Measurements from ENCODE around the gene NAALADL2.
"Not testable (repeated sequence)": the region's sequence is repeated elsewhere in the genome, so short reads cannot be mapped to it uniquely, and the experiment has no call there.

NAALADL2 gene

DNA sequence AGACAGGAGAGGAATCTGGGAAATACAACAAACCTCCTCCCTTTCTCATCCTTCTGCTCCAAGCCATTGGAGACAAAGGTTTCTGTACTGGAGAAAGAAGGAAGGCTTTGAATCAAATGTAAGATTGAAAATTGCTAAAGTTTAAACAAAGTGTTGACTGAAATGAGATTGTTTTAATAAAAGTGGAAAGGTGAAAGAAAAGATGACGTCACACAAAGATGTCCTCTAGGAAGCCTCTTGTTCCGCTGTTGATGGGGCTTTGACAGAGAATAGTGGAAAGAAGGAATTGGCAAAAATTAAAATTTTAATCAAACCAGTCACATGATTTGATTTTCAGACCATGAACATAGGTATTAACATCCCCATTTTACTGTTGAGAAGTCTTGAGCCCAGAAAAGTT, 967.6 kb downstream of the NAALADL2 start:
- in situ Hi-C loops (cut with MboI; ENCODE audit: low pct_unique_long_range_greater_than_20kb, low sequenced_read_pairs, unreplicated experiment) = no loop called here
- no peak for DNase-seq (ENCODE audit: low spot score)
- TF ChIP-seq, protein P1, sequence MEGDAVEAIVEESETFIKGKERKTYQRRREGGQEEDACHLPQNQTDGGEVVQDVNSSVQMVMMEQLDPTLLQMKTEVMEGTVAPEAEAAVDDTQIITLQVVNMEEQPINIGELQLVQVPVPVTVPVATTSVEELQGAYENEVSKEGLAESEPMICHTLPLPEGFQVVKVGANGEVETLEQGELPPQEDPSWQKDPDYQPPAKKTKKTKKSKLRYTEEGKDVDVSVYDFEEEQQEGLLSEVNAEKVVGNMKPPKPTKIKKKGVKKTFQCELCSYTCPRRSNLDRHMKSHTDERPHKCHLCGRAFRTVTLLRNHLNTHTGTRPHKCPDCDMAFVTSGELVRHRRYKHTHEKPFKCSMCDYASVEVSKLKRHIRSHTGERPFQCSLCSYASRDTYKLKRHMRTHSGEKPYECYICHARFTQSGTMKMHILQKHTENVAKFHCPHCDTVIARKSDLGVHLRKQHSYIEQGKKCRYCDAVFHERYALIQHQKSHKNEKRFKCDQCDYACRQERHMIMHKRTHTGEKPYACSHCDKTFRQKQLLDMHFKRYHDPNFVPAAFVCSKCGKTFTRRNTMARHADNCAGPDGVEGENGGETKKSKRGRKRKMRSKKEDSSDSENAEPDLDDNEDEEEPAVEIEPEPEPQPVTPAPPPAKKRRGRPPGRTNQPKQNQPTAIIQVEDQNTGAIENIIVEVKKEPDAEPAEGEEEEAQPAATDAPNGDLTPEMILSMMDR (IDR thresholded peaks at IDR 0.05; ENCODE audit: extremely low read depth, insufficient read depth, missing control alignments) = no peak

DNA sequence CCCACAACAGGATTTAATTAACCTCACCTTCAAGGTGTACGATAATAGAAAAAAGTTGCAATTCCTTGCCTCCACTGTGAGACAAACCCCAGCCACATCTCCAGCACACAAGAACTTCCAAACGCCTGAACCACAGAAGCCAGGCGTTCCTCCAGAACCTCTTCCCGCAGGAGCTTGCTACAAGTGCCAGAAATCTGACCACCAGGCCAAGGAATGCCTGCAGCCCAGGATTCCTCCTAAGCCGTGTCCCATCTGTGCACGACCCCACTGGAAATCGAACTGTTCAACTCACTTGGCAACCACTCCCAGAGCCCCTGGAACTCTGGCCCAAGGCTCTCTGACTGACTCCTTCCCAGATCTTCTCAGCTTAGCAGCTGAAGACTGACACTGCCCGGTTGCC, 970.7 kb downstream of the NAALADL2 start:
- in situ Hi-C loops (cut with MboI; ENCODE audit: low pct_unique_long_range_greater_than_20kb, low sequenced_read_pairs, unreplicated experiment); DNase-seq (ENCODE audit: low spot score): not testable (repeated sequence)

DNA sequence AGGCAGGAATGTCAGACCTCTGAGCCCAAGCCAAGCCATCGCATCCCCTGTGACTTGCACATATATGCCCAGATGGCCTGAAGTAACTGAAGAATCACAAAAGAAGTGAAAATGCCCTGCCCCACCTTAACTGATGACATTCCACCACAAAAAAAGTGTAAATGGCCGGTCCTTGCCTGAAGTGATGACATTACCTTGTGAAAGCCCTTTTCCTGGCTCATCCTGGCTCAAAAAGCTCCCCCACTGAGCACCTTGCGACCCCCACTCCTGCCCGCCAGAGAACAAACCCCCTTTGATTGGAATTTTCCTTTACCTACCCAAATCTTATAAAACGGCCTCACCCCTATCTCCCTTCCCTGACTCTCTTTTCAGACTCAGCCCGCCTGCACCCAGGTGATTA, 976.6 kb downstream of the NAALADL2 start:
- in situ Hi-C loops (cut with MboI; ENCODE audit: low pct_unique_long_range_greater_than_20kb, low sequenced_read_pairs, unreplicated experiment); DNase-seq (ENCODE audit: low spot score): not testable (repeated sequence)

DNA sequence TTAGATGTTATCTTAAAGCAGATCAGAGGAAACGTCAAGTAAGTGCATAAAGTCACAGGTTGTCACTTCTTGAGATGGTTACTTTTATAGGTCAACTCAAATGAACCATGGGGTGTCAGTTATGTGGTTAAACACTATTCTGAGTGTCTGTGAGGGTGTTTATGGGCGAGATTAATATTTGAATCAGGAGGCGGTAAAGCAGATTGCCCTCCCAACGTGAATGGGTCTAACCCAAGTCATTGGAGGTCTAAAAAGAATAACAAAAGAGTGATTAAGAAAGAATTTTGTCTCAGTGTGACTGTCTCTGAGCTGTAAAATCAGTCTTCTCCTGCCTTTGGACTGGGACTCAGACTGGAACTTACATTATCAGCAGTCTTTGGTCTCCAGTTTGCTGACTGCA, 977.5 kb downstream of the NAALADL2 start:
- no peak for DNase-seq (ENCODE audit: low spot score)
- TF ChIP-seq, protein P1 (IDR thresholded peaks at IDR 0.05; ENCODE audit: extremely low read depth, insufficient read depth, missing control alignments) = no peak
- in situ Hi-C loops (cut with MboI; ENCODE audit: low pct_unique_long_range_greater_than_20kb, low sequenced_read_pairs, unreplicated experiment) = no loop called here

DNA sequence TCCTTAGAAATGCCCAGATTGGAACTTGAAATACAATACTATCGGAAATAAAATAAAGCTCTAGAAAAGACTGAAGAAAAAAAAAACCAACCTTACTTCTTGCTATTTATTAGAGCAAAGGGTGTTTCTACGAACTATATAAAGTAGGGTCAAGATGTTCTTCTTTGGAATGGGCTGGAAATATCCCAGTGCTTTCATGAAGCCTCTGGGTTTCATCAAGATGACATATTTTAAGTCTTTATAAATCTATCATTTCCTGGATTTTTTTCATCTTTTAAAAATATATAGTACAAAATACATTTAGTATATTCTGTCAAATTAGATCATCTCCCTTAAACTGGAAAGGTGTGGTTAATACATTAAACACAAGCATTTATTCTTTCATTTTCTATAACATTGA, 978.8 kb downstream of the NAALADL2 start:
- in situ Hi-C loops (cut with MboI; ENCODE audit: low pct_unique_long_range_greater_than_20kb, low sequenced_read_pairs, unreplicated experiment) = no loop called here
- DNase-seq (ENCODE audit: low spot score) = no peak
- TF ChIP-seq, protein P1 (IDR thresholded peaks at IDR 0.05; ENCODE audit: extremely low read depth, insufficient read depth, missing control alignments) = no peak

DNA sequence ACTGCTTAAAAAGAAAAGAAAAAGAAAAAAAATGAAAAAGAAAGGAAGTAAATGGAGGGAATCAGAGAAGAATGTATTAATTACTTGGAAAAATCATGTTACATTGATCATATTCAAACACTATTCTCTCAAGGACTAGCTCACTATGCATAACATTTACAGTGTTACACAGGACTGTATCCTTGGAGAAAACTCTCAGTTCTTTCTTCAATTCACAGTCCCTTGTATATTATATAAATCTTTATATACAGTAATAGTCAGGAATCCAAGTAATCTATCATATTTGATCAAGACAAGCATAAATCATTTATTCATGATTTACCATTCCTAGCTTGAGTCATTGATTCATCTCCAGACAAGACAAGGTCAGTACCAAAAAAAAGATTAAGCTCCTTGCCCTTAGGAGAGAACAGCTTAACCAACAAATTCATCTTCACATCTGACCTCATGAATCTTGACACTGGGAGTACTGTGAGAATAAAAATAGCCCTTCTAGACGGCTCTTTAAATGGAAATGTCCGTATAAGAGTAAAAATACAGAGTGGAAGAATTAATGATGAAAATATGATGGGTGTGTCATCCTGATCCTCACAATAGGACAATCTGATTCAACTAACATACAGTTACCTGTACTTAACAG, 980.4 kb downstream of the NAALADL2 start:
- DNase-seq (ENCODE audit: low spot score) = no peak
- TF ChIP-seq, protein P1 (IDR thresholded peaks at IDR 0.05; ENCODE audit: extremely low read depth, insufficient read depth, missing control alignments) = no peak
- in situ Hi-C loops (cut with MboI; ENCODE audit: low pct_unique_long_range_greater_than_20kb, low sequenced_read_pairs, unreplicated experiment) = no loop called here

DNA sequence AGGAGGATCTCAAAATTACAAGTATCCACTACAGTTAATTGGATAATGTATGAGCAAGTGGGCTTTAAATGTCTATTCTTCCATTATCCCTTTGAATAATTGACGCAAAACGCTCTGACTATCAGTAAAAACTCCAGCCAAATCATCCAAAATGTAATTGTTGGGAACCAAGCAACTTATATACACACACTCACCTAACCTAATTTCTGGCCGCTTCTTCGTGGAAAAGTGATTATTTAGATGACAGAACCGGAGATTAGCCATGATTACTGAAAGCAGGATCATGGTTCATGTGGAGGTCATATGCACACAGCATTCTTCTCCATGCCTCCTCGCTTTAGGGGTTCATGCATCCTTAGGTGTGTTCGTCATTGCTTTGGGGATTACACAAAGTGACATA, 992.4 kb downstream of the NAALADL2 start:
- TF ChIP-seq, protein P1 (IDR thresholded peaks at IDR 0.05; ENCODE audit: extremely low read depth, insufficient read depth, missing control alignments) = no peak
- DNase-seq (ENCODE audit: low spot score) = no peak
- in situ Hi-C loops (cut with MboI; ENCODE audit: low pct_unique_long_range_greater_than_20kb, low sequenced_read_pairs, unreplicated experiment) = no loop called here

DNA sequence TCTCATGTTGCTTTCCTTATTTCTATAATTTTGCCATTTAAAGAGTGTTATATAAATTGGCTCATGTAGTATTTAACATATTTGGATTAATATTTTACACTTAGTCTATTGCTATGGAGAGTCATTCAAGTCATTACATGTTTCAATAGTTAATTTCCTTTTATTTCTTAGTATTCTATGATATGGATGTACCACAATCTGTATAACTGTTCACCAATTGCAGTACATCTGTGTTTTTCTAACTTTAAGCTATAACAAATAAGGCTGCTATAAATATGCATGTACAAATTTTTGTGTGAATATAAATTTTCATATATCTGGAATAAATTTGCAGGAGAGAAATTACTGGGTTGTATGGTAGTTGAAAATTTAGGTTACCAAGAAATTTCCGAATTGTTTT, 993.4 kb downstream of the NAALADL2 start:
- in situ Hi-C loops (cut with MboI; ENCODE audit: low pct_unique_long_range_greater_than_20kb, low sequenced_read_pairs, unreplicated experiment) = no loop called here
- TF ChIP-seq, protein P1 (IDR thresholded peaks at IDR 0.05; ENCODE audit: extremely low read depth, insufficient read depth, missing control alignments) = no peak
- no peak for DNase-seq (ENCODE audit: low spot score)

All from GM13977 (cell line).